GM18909 (cell line): ENCODE results near the gene CDC14A.

ENCODE experiments used
- ATAC-seq: cut with Tn5 transposase; IDR thresholded peaks from one replicate; pipeline ENCODE4 v1.9.1; 2021; ENCODE audit warnings: mild to moderate bottlenecking; ENCODE audit not compliant: unreplicated experiment, poor library complexity

CDC14A gene

GRCh38 chr1:100565937-100566699 is 213.8 kb downstream of the CDC14A start:
- no peak for ATAC-seq

DNA sequence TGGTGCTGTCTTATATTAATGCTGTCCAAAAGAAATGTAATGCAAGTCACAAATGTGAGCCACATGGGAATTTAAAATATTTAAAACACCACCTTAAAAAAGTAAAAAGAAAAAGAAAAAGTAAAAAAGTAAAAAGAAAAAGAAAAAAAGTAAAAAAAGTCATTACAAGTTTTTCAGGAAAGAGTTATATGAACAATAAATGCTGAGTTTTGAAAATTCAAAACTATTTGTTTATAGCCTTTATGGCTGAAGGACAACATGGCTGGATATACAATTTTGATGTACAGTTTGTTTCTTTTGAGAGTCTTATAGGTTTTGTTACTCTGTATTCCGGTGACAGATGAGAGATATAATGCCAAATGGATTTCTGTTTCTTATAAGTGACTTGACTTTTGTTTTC is 214.8 kb downstream of the CDC14A start:
- ATAC-seq = no peak
